ENCODE results near the gene FOSB. TPM values are rescaled to one million over a fixed set of nuclear protein-coding genes. Genes with fewer than 3 reads are reported as not detected.

The FOSB gene
- total and polyA plus RNA-seq, 7 donors: 0.32 to 9.4 (median 1.5) TPM

DNA sequence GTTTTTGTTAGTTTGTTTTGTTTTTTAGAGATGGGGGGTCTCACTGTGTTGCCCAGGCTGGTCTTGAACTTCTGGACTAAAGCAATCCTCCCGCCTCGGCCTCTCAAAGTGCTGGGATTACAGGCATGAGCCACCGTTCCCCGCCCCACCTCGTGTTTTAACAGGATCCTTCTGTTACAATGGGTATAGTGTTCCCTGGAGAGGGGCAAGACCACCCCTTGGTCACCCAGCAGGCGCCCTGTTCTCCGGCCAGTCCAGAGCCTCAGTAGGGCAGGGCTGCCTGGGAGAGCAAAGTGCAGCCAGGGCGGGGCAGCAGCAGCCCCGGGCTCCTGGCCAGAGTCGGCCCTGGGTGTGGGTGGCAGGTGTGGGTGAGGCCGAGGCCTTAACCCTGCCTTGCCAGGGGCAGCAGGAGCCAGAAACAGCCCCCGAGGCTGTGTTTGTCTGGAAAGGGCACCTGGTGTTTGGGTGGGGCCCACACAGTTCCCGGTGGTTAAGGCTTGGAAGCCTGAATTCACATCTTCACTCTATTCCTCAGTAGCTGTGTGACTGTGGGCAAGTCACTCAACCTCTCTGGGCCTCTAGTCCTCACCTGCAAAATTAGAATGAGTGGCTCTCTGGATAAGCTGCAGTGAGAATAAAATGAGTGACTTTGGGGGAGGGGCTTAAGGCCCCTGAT lies 46.7 kb downstream of the FOSB start:
- TF ChIP-seq, protein P1, sequence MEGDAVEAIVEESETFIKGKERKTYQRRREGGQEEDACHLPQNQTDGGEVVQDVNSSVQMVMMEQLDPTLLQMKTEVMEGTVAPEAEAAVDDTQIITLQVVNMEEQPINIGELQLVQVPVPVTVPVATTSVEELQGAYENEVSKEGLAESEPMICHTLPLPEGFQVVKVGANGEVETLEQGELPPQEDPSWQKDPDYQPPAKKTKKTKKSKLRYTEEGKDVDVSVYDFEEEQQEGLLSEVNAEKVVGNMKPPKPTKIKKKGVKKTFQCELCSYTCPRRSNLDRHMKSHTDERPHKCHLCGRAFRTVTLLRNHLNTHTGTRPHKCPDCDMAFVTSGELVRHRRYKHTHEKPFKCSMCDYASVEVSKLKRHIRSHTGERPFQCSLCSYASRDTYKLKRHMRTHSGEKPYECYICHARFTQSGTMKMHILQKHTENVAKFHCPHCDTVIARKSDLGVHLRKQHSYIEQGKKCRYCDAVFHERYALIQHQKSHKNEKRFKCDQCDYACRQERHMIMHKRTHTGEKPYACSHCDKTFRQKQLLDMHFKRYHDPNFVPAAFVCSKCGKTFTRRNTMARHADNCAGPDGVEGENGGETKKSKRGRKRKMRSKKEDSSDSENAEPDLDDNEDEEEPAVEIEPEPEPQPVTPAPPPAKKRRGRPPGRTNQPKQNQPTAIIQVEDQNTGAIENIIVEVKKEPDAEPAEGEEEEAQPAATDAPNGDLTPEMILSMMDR (IDR thresholded peaks at IDR 0.05): no peak
- Histone ChIP-seq H3K4me3 (no peak overlapping the region), H3K27me3 (ENCODE audit: insufficient read depth in 3 of 3, low read length in 2 of 3) (no peaks in the 10 kb centered on the region), H3K27ac (peak overlapping the region; percentile 55), H3K36me3 (ENCODE audit: insufficient read depth in 1 of 2, low read depth in 1 of 2) (peaks cover 0 to 21% of the 10 kb centered on the region in 2 donors), H3K9me3 (no peaks in the 10 kb centered on the region), H3K4me1 (peaks cover 15% of the 10 kb centered on the region)
- no peak for DNase-seq
- WGBS, 3 donors: 49 to 52% (median 50%) methylated on average over 13 of the region's 13 CpGs
- ATAC-seq: peak in 3 of 4 donors; percentile 29 to 31 (median 30)
- intact Hi-C loops (cut with DNase I): no loop called here

DNA sequence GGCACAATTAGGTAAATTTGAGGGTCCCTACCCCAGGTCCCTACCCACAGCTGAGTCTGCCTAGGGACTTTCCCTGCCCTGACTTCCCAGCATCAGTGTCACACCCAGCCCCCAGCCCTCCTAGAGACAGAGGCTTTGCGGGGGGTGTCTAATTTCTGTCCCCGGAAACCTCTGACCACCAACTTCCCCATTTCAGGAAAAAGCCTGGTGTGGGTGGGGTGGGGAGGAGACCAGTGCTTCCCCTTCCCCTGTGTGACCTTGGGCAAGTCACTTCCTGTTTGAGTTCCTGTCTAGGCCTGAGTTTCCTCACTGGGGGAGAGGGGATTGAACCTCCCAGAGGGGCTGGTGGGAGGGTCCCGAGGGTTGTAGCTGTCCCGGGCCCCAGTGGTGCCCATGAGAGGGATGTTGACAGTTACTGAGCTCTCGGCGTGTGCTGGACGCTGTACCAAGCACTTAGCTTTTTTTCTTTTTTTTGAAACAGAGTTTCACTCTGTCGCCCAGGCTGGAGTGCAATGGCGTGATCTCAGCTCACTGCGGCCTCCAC lies 47.4 kb downstream of the FOSB start:
- WGBS, 3 donors: 72 to 83% (median 78%) methylated on average over 10 of the region's 10 CpGs
- no peak overlapping the region for H3K4me3 ChIP-seq

DNA sequence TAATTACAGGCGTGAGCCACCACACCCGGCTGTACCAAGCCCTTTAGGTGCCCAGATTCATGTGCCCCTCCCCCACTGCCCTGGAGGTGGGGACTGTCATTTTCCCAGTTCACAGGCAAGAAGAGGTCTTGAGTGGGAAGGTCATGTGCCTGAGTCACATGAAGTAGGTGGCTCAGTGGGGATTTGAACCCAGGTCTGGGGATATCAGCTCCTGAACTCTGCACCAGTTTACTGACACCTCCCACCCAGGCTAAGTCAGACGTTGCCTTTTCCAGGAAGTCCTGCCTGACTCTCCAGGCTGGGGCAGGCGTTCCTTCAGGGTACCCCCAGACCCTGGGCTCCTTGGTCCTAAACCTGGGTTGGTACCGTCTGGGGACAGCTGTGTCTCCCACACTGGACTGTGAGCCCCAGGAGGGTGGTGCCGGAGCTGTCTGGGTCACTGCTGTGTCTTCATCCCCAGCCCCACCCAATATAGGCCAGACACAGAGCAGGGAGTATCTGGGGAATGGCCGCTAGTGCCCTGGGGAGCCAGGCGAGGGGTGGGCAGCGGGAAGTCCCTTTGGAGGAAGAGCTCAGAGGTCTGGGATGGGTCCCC lies 48.1 kb downstream of the FOSB start:
- Histone ChIP-seq H3K27me3 (ENCODE audit: insufficient read depth in 3 of 3, low read length in 2 of 3) (no peaks in the 10 kb centered on the region), H3K36me3 (ENCODE audit: insufficient read depth in 1 of 2, low read depth in 1 of 2) (peaks cover 4 to 33% of the 10 kb centered on the region in 2 donors), H3K4me1 (peaks cover 15% of the 10 kb centered on the region), H3K4me3 (no peak overlapping the region), H3K27ac (no peak overlapping the region), H3K9me3 (no peaks in the 10 kb centered on the region)
- 74 to 82% (median 78%) methylated on average over 9 of the region's 9 CpGs for WGBS, 3 donors
- TF ChIP-seq, protein P1 (IDR thresholded peaks at IDR 0.05): no peak
- intact Hi-C loops (cut with DNase I): no loop called here
- DNase-seq: no peak
- ATAC-seq: peak in 2 of 4 donors; percentile 6 to 26

More for the DNA sequence above, 47.4 kb downstream of the FOSB start:
- ATAC-seq: peak in 3 of 4 donors; percentile 24 to 42 (median 28)
- H3K27ac ChIP-seq: peak overlapping the region; percentile 55
- H3K4me1 ChIP-seq: peaks cover 15% of the 10 kb centered on the region
- no peaks in the 10 kb centered on the region for H3K9me3 ChIP-seq
- H3K36me3 ChIP-seq (ENCODE audit: insufficient read depth in 1 of 2, low read depth in 1 of 2): peaks cover 2 to 25% of the 10 kb centered on the region in 2 donors
- intact Hi-C loops (cut with DNase I): no loop called here
- TF ChIP-seq, protein P1 (IDR thresholded peaks at IDR 0.05): no peak
- peak; percentile 37 to 62 for DNase-seq
- no peaks in the 10 kb centered on the region for H3K27me3 ChIP-seq (ENCODE audit: insufficient read depth in 3 of 3, low read length in 2 of 3)

DNA sequence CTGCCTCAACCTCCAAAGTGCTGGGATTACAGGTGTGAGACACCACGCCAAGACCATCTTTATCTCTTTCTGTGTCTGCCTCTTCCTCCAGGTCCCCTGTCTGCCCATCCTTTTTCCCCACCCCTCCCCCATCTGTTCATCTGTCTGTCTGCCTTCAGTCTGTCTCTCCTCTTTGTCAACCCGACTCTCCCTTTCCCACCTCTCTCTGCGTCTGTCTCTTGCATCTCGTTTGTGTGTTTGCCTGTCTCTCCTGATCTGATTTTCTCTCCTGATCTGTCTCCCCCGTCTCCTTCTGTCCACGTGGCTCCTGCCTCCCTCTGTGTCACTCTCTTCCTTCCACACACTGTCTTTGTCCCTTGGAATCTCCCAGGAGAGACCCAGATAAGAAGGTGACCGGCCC lies 49.4 kb downstream of the FOSB start:
- H3K4me3 ChIP-seq: no peak overlapping the region
- no peaks in the 10 kb centered on the region for H3K27me3 ChIP-seq (ENCODE audit: insufficient read depth in 3 of 3, low read length in 2 of 3)
- intact Hi-C loops (cut with DNase I): no loop called here
- peaks cover 6 to 45% of the 10 kb centered on the region in 2 donors for H3K36me3 ChIP-seq (ENCODE audit: insufficient read depth in 1 of 2, low read depth in 1 of 2)
- peak in 1 of 2 donors; percentile 3 for DNase-seq
- TF ChIP-seq, protein P1 (IDR thresholded peaks at IDR 0.05): no peak
- no peak for ATAC-seq
- H3K27ac ChIP-seq: no peak overlapping the region
- peaks cover 7% of the 10 kb centered on the region for H3K4me1 ChIP-seq
- 60 to 67% (median 64%) methylated on average over 7 of the region's 7 CpGs for WGBS, 3 donors
- H3K9me3 ChIP-seq: no peaks in the 10 kb centered on the region

Measured in psoas muscle (tissue), 8 donors.